Right hindlimb (tissue), 1 donor: ENCODE data around the gene KDM5C.
A peak's percentile ranks its signal among the peaks of the same experiment; 100 is the strongest.

Source experiments
- DNase-seq: peaks from one replicate; pipeline ENCODE4 v3.0.0-alpha.2; 2018

KDM5C gene

DNA sequence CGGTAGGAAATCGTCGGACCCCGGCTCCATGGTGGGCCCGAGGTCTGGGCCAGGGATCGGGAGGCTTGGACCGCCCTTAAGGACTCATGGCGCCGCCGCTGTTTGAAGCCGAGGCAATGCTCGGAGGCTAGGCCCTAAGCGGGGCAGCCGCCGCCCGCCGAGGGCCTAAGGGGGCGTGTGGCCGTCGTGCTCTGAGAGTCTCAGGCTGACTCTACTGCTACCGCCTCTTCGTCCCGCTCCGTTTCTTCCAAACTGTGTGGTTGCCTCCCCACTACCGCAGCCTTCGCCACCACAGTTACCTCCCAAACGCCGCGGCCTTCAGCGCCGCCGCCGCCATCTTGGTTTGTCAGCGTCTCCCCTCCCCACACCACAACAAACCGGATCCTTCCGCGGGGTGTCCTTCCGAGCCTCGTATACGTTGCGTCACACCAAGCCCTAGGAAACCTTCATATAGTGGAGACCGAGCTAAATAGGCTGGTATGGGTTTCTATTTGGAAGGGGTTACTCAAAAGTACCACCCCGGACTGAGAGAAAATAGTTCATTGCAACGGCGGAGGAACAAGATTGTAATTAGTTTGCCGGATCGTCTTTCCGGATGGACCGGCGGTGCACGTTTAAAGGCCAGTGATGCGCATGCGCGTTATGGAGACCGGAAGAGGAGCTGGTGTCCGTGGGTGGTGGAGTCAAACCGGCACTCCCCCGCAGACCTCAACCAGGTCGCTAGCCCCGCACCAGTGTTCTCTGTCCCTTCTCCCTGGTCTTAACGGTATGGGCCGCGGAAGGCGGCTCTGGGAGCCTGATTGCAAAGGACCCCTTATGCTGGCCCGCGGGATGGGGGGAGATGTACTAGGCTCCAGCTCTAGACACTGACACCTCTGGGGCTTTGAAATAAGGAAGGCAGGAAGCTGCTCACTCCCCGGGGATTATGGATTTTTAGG lies at the start of gene KDM5C:
Gene KDM5C, minus strand, starts transcription at position 348 of the 938 bp plus-strand sequence. Its CDS starts 318 bp downstream, at position 30.
- DNase-seq = peak; percentile 87

DNA sequence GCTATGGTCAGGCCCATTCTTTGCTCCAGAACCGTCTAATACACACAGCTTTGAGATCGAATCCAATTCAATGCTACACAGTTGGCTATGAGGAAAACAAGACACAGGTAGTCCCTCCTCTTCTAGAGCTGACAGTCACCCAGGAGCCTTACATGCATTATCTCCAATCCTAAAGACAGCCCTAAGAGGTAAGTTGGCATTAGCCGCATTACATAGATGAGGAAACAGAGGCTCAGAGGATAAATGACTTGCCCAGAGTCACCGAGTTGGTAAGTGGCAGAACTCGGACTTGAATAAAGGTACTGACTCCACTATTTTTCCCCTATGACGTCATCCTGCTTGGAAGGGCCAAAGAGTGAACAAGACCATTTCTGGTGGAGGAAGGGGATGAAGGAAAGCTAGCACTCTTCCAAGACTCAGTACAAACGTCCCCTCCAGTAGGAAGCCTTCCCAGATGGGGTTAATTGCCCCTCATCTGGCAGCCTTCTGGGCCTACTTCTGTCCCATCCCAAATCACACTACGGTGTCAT lies 47.9 kb upstream of the KDM5C start:
- DNase-seq = no peak

GRCh38 chrX:53269536-53270107 lies 44.6 kb upstream of the KDM5C start:
- DNase-seq = no peak

DNA sequence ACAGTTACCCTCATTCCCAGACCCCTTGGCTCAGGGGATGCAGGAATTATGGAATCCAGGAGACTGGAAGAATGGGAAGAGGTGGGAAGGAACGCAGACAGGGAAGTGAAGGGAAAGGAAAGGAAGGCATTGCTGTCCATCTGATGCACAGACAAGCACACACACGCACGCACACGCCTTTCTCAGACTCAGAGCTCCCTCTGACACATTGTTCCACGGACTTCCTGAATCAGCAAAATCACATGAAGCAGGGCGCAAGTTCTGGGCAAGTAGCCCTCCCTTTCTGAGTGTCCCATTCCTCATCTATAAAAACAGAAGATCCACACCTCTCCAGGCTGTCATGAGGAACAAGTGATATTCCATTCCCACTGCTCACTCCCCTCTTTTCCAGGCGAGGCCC lies 43.2 kb upstream of the KDM5C start:
- no peak for DNase-seq

DNA sequence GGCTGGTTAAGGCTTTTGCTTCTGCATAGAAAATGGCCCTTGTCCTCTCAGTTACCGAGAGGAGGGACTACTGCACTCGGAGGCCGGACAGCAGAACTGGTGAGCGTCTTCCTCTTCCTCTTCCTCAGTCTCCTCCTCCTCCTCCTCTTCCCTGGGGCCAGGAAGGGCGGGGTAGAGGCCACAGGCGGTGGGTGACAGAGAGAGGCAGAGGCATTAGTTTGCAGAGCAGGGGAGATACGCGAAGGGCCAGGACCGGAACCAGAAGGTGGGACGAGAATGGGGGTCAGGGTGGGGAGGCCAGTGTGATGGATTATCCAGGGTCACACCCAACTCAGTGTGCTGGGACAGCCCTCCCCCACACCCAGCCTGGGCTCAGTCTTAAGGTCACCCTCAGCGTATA lies 41.9 kb upstream of the KDM5C start:
- no peak for DNase-seq

DNA sequence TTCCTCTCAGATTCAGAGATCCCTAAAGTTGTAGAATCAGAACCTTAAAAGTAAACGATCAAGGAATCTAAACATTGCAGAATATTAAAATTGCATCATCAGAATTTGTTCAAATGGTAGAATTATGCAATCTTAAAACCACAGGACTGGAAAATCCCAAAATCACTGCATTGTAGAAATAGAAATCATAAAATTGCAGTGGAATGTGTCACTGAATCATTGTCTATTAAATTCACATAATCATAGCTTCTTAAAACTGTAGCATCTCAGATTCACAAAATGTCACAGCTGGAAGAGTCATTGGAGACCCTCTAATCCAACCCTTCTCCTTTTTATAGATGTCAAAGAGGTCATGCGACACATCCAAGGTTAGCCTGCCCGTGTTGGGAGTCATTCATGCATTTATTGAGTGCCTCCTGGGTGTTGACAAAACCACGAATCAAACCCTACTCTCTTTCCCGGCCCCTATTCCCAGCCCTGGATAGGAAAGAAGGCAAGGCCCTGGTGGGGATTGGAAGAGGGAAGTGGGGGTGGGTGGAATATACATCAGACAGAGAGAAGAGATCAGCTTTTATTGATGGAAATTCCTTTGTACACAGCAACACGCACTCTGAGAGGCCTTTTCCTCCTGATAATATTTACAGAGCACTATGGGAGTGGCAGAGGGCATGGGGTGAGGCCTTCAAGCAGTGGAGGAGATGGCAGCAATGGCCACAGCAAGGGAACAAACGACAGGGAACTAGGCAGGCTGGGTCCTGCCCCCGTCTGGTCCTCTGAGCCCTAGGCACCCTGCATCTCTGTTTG lies 41.0 kb upstream of the KDM5C start:
- DNase-seq = no peak

DNA sequence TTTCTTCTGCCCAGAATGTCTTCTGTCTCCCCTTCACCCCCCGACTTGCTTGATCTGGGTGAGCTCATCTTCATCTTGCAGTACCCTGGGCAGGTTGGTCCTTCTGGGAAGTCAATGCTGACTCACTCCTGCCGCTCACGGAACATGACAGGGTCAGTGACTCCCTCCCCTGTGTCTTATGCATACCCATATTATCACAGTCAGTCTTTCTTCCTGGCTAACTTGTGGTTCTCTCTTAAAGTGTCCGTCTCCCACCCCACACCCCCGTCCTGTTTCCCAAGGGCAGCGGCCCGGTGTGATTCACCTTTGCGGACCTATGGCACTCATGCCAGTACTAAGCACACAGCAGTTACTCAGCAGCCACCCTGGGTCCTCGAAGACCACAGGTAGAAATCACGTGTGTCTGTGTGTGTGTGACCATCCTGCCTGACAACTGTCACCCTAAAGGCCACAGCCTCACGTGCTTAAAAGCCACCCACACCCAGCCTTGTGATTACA lies 38.6 kb upstream of the KDM5C start:
- no peak for DNase-seq

- no peak for DNase-seq
Measured at GRCh38 chrX:53262918-53263394, 37.9 kb upstream of the KDM5C start.

- DNase-seq = no peak
Measured at GRCh38 chrX:53262189-53262917, 37.3 kb upstream of the KDM5C start.

DNA sequence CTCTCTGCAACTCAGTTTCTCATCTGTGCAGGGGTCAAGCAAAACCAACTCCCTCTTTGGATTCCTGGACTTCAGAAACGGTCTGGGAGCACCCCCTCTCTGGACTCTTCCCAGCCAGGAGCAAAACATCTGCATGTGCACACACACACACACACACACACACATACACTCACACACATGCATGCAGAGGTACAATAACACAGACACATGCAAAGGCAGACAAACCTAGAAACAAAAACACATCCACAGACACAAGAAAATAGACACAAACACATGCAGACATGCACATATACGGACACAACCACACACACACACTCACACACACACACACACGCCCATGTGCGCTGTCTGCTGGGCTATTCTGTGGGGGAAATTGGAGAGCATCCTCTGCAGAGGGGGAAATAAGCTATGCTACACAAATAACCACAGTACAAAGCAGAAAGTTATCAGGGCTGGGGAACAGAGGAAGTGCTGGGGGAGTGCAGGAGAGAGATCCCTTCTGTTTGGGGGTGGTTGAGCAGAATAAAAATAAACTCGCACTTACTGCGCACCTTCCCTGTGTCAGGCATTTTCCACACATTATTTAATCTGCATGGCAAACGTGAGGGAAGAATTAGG lies 36.5 kb upstream of the KDM5C start:
- DNase-seq = no peak

GRCh38 chrX:53260836-53261235 lies 35.8 kb upstream of the KDM5C start:
- no peak for DNase-seq

- no peak for DNase-seq
Measured at GRCh38 chrX:53257670-53258423, 32.8 kb upstream of the KDM5C start.

DNA sequence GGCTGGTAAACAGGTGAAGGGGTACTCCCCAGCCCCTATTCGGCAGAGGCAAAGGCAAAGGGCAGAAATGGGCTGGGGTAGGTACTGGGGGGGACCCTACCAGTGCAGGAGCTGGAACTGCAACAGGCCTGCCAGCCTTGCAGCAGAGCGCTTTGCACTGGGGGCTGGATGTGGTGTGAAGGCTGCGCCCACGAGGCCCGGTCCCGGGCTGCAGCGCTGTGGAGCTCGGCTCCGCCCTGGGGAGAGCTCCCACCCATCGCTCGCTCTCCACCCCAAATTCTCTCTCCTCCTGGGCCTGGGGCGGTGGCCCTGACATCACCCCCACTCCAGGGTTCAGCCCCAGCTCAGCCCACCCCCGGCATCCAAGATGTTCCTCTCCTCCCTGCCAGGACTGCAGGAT lies 32.2 kb upstream of the KDM5C start:
- DNase-seq = no peak

DNA sequence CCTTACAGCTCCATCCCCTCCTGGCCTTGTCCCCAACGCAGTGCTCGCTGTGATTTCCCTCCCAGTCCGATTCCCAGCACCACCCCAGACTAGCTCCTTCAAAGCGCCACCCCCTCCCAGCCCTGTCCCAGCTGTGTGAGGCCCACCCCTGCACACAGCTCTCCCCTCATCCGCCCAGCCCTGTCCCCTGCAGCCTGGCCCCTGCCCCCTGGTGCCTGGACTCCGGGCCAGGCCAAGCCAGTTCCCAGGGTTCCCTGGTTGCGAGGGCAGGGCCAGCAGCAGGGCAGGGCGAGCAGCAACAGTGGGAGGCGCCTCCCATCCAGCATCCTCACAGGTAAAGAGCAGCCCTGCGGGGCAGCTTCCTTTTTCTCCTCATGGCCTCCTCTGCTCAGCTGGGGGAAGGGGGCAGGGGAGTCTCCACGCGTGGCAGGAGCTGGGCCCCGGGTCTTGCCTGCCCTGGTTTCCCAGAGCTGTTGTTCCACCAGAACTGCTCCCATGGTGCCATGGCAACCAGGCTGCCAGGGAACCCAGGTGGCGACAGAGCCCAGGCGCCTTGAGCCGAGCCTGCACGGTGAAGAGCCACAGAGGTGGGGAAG lies 31.5 kb upstream of the KDM5C start:
- no peak for DNase-seq

DNA sequence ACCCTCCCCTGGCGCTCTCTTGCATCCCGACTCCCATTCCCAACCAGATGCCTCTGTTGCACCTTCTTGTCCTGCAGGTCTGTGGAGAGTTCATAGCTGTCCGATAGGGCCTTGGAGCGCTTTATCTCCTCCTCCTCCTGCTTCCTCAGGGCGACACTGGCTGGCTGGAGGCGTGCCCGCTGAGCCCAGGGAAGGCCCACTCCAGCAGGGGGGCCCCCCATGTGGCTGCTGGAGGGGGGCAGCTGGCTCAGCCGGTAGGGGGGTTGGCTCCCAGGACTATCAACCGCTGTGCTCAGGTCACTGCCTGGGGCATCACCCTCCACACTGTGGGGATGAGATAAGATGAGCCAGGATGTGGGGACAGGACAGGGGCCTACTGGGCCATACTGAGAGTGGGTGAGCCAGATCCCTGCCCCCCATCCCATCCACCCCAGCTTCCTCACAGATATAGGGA lies 30.8 kb upstream of the KDM5C start:
- DNase-seq = no peak

GRCh38 chrX:53254570-53255461 lies 29.8 kb upstream of the KDM5C start:
- DNase-seq = no peak

GRCh38 chrX:53253293-53254020 lies 28.4 kb upstream of the KDM5C start:
- no peak for DNase-seq

GRCh38 chrX:53251307-53251706 lies 26.3 kb upstream of the KDM5C start:
- DNase-seq = no peak

GRCh38 chrX:53250556-53250955 lies 25.5 kb upstream of the KDM5C start:
- no peak for DNase-seq
